ENCODE measurements around the gene EGF.
"Not testable (repeated sequence)": the region's sequence is repeated elsewhere in the genome, so short reads cannot be mapped to it uniquely, and the experiment has no call there.

The EGF gene

DNA sequence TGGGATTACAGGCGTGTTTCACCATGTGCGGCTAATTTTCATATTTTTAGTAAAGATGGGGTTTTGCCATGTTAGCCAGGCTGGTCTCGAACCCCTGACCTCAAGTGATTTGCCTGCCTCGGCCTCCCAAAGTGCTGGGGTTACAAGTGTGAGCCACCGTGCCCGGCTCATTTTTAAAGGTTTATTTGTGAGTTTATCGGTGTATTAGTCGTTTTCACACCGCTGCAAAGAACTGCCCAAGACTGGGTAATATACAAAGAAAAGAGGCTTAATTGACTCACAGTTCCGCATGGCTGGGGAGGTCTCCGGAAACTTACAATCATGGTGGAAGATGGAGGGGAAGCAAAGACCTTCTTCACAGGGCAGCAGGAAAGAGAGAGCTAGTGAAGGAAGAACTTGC is 126.5 kb downstream of the EGF start:
- DNase-seq (ENCODE audit: low read depth) = not testable (repeated sequence)

DNA sequence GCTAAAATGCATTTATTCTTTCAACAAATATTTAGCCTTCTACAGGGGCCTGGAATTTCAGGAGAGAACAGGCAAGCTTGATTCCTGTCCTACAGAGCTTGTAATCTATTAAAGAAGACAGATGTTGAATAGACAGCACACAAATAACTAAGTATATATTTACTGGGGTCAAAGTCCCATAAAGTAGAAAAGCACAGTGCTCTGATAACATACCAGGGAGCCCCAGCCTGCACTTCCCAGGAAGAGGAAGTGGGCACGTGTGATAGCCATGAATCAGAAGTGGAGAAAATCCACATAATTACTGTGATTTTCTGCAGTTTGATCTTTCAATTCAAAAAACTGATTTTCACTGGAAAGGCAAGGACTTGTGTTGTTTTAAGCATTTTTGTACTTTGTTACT is 129.1 kb downstream of the EGF start:
- DNase-seq (ENCODE audit: low read depth) = no peak

- DNase-seq (ENCODE audit: low read depth) = no peak
Measured at GRCh38 chr4:110042545-110043517, 130.1 kb downstream of the EGF start.

DNA sequence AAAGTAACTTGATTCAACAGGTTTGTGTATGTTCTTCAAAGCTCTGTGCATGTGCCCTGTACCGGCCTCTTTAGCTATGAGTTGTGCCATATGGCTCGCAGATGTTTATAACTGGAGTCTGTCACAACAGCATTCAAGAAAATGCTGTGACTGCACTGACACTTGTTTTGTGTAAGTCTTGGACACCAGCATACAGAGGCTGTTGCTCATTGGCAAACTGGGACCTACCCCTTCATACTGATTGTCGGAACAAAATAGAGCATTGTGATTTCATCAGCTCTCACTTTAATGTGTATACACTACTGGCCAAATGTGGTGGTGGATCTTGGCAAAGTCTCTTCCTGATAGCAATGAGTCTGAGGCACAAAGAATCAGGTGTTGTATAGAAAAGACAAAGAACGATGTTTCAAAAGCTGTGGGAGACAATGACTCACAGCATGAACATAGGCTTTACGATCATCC is 133.9 kb downstream of the EGF start:
- no peak for DNase-seq (ENCODE audit: low read depth)

DNA sequence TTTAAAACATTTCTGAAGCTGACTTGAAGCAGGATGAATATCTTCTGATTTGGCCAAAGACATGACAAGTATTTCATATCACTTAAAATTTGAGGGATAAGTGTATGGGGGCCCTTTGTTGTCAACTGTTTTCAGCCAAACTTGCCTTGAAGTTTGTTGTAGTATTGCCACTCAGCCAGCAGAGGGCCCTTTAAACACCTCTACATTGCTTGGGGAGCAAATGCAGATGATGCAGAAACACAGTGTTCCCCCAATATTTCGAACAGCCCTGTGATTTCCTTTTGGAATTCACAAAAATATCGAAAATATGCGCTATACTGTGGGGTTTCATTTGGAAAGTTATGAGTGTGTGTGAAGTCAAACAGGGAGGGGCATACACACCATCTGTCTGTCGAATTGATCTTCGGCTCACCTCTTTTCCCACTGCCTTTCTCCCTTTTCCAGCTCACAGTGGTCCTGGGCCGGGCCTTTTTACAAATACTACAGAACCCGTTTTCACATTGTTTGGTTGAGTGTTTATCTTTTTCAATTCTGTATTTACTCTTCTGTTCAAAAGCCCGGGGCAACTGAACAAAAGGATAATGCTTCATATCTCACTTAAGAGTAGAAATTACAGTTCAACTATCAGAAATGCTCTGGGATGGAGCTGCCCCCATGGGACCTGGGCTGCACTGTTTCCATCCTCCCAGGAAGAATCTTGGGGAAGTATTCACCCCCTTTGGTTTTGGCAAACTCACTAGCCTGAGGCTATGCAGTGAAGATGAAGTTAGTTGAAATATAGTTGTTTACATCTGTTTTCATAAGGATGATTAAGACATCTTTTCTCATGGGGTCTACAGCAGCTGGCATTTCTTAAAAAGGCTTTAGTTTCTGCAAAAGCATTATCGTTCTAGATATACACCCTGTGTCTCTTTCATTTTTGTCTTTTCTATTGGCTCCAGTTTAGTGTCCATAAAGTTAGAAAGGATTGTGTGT is 137.6 kb downstream of the EGF start:
- peak; percentile 45 for DNase-seq (ENCODE audit: low read depth)

DNA sequence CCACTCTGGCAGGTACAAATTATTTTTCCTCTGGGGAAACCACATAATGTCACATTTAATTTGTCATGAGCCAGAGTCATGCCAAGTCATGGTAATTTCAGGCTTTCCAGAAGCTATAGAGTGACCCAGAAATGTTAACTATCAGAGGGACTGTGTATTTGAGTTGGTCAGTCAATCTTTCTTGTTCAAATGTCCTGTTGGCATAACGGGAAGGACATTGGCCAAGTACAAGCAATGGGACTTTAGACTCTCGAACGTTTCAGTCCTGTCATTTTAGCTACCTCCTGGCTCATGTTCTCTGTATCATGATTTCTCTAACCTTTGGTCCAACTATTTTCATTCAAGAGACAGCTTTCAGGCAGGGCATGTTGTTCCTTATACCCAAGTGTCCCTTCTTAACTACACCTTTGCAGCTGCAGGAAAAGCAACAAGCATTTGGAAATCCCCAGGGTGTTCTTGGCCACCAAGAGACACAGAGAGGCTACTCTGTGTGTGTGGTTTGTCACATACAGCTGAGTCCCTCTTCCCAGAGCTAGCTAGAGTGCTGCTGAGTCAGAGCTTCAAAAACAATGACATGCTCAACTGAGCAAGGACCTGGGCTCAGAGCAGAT is 142.6 kb downstream of the EGF start:
- DNase-seq (ENCODE audit: low read depth) = no peak

GRCh38 chr4:110058677-110059076 is 146.0 kb downstream of the EGF start:
- DNase-seq (ENCODE audit: low read depth) = no peak

GRCh38 chr4:110059556-110060191 is 147.0 kb downstream of the EGF start:
- no peak for DNase-seq (ENCODE audit: low read depth)

GRCh38 chr4:110061076-110061475 is 148.4 kb downstream of the EGF start:
- no peak for DNase-seq (ENCODE audit: low read depth)
